Skin of body (tissue), 2 donors: ENCODE results near the gene TMEM52. TPM values are rescaled to one million over a fixed set of nuclear protein-coding genes. Genes with fewer than 3 reads are reported as not detected.

ENCODE experiments used
- DNase-seq: peaks from one replicate; lab custom pipeline; 2025; lab: John Stamatoyannopoulos, UW
- total RNA-seq: library from RNA; depleted of rRNA; stranded (reverse); fragments of >200 nt; gene quantifications from one replicate; pipeline ENCODE4 v1.2.3, GENCODE V29; 2014

TMEM52 gene
- total RNA-seq, 1 donor from 2014 or later, result 3.6 TPM

DNA sequence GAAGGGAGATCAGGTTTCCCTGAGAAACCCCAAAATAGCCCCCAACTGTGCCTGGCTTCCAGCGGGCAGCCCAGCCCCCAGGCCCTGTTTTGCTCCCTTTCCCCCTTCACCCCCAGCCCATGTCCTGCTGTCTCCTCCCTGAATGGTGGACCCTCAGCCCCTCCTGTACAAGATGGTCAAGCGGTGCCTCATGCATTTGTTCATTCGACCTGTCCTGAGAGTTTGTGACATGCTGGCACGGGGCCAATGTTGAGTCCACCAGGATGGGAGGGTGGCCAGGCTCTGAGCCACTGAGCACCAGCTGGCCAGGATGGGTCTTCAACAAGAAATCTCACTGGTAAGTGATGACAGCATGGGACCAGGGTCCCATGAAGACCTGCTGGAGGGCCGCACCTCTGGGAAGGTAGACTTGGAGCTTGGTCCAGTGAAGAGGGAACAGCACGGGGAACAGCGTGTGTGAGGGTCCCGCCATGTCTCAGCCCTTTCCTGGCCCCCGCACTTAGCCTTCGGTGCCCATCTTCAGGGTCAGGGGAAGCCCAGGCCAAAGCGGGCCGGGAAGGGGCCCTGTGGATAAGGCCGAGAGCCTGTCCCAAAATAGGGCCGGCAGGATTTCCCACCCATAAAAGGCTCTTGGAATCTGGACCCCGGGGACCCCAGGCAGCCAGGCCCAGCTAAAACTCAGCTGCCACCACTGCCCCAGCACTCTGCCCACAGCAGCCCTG is 3.9 kb downstream of the TMEM52 start, which contains the start of gene CALML6:
Gene CALML6, plus strand, starts transcription at position 290 of the 722 bp plus-strand sequence. Its CDS starts 21 bp downstream, at position 311.
- DNase-seq, result no peak

DNA sequence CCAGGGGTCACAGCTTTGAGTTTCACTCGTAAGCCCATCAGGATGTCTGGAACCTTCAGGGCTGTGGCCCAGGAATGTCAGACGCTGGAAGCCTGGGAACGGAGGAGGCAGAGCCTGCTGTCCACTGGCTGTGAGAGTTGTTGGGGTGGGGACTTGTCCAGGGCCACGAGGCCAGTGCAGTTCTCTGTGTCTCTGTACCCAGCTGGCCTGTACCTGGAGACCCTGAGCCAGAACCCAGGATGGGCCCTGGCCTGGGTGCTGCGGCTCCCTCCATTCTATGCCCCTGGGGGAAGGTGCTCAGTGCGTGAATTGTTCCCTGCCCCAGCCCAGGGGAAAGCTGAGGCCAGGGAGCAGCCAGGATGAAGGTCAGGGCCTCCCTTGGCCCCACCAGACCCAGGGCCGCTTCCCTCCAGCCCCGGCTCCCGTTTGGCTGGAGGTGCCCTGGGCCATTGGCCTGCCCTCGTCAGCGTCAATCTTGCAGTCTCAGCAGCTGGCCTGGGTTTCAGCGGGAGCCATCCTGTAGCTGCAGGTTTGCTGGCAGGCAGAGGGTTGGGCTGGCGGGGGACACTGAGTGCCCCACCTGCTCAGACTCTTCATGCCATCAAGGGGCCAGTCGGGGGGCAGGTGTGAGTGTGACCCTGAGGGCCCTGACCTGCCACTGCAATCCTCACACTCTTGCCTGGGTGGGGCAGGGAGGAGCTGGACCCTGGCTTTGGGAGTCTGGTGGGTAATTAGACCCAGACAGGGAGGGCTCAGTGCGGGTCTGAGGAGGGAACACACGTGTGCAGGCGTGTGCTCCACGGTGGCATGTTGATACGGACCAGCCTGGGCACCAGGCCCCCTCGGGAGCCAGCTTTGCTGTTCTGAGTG is 4.7 kb downstream of the TMEM52 start:
- DNase-seq, result no peak

GRCh38 chr1:1911350-1912041 is 7.6 kb downstream of the TMEM52 start:
- no peak for DNase-seq

DNA sequence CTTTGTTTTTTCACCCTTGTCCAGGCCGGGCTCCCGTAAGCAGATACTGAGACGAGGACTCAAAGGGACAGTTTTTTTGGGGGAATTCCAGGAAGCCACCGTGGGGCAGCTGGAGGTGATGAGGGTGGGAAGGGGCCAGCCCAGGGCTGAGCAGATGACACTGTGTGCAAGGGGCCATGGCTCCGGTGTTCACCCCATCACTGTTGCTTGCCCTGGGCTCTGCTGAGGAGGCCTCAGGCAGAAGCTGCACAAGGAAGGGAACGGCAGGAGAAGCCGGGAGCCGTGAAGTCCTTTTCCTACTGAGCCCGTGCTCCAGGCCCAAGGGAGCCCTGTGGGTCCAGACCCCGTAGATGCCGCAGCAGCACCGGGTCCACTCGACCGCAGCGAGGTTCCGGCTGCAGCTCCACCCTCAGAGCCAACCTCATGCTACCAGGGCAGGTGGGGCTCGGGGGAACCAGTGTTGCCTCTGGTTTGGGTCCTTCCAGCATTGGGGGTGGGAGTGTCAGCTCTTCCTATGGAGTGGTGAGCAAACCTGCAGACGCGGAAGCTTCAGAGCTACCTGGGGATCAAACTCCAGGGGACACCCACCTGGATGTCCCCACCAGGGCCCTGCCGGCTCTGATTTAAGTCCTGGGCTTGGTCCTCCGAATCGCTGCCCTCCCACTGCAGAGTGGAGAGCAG is 8.3 kb downstream of the TMEM52 start:
- no peak for DNase-seq

- no peak for DNase-seq
These were observed 9.0 kb downstream of the TMEM52 start for GRCh38 chr1:1910033-1910465.

DNA sequence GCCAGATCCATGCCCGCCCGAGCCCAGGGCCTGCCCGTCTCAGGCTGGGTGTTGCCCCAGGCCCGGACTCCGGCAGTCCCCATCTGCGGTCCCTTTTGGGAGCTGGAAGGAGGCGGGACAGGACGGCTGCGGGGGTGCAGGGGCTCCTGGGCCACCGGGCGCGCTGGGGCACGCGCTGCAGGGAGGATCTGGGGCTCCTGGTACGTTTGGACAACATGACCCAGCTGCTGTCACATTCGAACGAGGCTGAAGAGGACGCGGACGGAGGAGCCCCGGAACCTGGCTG is 10.6 kb downstream of the TMEM52 start:
- DNase-seq, result no peak

DNA sequence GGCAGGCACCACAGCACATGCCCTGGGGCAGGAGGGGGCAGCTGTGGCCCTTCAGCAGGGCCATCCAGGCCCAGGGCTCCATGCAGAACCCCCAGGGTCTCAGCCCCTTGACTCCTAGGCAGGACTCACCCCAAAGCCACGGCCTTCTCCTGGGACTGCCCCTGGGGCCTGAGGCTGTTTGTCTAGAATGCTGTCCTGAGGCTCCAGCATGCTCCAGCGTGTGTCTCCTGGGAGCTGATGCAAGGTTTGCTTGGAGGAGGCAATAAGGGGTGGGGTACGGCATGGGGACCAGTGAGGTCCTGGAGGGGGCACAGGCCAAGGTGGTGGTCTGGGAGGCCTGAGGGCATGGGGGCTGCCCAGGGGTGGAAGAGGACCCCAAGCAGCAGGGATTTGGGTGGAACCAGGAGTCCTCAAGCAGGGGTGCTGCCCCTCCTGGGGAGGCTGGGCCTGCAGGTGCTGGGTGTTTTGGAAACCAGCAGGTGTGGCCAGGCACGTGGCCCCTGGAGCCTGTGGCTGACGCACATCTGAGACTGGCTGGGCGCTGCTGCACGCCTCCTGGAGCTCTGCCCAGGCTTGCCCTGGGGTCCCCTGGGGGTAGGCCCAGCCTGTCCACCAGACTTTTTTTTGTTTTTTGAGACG is 11.9 kb downstream of the TMEM52 start:
- no peak for DNase-seq

GRCh38 chr1:1906185-1907097 is 12.6 kb downstream of the TMEM52 start:
- peak; percentile 51 for DNase-seq

DNA sequence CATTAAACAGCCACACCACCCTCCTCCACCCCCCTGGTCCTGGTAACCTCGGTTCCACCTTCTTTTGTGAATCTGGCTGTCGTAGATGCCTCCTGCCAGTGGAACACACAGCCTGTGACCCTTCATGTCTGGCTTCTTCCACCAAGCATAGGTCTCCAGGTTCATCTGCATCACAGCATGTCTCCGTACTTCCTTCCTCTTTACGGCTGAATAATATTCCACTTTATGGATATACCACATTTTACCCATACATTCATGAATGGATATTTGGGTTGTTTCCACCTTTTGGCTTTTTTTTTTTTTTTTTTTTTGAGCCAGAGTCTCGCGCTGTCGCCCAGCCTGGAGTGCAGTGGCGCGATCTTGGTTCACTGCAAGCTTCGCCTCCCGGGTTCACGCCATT is 15.9 kb downstream of the TMEM52 start:
- DNase-seq, result no peak

DNA sequence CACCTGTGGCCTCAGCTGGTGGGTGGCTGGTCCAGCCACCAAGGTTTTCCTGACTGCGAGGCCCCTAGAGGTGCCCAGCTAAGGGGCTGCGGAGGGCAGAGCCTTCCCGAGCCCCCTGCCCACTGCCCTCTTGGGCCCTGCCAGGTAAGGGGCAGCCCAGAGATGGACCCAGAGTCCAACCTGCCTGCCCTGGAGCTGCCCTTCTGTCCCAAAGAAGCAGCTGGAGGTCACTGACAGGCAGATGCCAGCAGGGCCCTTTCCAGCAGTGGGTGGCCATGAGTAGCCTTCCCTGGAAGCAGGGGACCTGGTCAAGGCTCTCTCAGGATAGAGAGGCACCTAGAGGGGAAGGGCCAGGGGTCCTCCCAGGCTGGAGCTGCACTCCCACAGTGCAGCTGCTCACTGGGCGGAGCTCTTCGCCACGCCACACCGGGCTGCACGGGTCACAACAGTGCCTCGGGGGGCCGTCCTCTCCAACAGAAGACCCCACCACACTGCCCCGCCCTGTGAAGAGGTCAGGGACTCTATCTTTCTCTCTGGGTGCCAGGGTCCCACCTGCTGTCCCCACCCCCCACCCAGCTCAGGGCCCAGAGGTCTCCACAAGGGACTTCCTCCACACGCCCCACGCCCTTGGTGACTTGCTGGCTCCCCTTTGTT is 17.3 kb downstream of the TMEM52 start:
- no peak for DNase-seq

DNA sequence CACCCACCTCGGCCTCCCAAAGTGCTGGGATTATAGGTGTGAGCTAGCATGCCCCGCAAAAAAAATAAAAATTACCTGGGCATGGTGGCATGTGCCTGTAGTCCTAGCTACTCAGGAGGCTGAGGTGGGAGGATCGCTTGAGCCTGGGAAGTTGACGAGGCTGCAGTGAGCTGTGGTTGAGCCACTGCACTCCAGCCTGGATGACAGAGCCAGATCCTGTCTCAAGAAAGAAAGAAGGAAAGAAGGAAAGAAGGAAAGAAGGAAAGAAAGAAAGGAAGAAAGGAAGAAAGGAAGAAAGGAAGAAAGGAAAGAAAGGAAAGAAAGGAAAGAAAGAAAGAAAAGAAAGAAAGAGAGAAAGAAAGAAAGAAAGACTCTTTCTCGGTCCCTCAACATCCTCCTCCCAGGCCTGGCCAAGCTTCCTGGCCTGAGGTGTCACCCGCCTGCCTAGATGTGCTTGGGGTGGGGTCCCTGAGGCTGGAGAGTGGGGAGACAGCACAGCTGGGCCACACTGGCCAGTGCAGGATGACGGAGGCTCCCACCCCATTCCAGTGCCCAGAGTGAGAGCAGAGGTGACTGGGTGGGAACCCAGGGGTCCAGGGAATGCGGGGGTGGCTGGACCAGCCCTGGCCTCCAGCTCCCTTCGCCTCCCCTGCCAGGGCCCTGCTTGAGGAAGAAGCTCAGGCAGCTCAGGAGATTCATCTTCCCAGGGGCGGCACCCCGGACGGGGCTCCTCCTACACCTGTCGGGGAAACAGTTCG is 18.0 kb downstream of the TMEM52 start:
- no peak for DNase-seq

- no peak for DNase-seq
These were observed 19.1 kb downstream of the TMEM52 start for GRCh38 chr1:1899967-1900327.

DNA sequence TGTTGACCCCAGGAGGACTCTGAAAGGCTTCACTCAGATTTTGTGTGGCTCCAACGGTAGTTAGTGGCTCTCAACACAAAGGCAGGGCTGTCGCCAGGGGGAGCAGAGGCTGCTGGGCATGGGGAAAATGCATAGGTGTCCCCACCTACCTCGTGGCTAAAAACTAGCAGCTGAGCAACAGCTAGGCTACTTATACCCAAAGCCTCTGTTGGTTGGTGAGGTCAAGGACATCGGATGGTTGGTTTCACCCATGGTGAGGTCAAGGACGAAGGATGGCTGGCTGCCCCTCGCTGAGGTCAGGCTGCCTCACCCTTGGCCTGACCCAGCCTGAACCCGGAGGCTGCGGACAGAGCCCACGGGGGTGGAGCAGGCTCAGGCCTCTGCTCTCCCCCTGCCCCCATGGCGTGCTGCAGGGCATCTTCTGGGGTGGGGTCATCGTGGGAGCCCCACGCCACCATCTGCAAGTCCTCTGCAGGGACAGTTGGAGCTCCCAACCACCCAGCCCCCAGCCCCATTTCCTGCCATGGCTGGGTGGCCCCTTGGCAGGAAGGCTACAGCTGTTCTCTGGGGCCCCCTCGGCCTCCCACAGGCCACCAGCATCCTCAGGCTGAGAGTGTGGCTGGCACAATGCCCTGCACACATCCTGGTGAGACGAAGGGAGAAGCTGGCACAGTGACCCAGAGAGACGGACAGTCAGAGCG is 19.7 kb downstream of the TMEM52 start:
- DNase-seq, result no peak

DNA sequence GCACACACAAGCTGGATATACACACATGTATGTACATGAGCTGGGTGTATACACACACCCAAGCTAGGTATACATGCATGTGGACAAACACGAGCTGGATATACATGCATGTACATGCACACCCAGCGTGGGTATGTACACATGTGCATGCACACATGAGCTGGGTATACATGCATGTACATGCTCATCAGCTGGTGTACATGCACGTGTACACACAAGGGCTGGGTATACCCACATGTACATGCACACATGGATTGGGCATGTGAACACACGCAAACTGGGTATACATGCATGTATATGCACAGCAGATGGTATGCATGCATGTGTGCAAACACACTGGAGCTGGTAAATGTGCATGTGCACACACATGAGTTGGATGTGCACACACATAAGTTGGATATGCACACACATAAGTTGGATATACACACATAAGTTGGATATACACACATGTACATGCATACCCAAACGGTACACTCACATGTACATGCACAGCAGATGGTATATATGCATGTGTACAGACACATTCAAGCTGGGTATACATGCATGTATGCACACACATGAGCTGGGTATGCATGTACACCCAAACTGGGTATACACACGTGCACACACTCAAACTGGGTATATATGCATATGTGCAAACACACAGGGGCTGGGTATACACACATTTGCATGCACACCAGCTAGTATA is 20.7 kb downstream of the TMEM52 start:
- DNase-seq, result no peak

DNA sequence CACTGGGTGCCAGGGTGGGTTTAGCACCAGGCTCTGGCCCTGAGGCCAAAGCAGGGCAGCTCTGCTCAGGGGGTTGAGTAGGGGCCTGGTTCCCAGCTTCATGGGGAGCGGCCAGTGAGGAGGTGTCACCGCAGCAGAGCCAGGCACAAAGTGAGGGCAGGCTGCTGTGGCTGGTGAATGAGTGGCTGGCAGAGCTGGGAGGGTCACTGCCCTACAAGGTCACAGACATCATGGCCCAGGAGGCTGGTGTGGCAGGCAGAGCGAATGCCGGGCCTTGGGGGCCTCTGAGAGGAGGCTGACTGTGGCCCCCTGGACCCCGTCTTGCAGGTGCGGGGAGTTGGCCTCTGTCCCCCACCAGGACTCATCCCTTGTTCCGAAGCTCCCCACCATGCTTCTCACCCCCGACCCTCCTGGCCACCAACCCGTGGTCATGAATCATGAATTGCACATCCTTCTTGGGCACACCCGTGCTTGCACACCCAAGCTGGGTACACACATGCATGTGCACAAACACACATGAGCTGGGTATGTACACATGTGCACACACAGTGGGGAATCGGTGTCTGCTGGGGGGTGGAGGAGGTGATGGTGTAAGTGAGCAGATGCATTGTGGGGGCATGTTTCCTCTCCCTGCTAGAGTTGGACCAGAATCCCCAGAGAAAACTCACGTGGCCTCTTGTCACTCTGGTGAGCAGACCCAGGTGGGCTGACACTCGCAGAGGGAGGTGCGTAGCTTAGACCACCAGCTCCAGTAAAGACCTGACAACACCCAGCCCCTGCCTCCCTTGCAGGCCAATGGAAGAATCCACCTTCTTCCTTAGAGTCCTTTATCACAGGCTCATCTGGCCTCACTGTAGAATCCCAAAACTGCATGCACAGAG is 23.4 kb downstream of the TMEM52 start:
- DNase-seq, result no peak

DNA sequence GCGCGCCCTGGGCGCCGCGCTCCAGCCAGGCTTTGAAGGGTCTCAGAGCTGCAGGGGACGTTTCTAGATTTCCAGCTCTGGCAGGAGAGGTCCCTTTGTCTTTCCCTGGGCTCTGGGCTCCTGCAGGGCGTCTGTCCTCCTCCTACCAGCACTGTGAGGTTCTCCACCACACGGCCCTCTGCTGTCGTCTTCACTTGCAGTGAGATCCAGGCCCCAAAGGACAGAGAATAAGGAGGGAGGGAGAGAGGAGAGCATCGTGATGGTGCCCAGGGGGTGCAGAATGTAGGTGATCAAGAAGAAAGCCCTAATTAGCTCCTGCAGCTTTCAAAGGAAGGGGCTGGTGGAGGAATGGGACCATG is 24.0 kb downstream of the TMEM52 start:
- no peak for DNase-seq
